Tibial nerve (tissue), 4 donors: ENCODE results near the gene MTMR3.

Source experiments
- CTCF ChIP-seq, 5 experiments: fragments of 200-600 bp in 3 of 5; fragments of 450-650 bp in 2 of 5; sonication (generic) in 3 of 5; IDR thresholded peaks; one replicate each; pipeline ENCODE4 v1.5.1; 2016 to 2019; ENCODE audit warnings: antibody characterized with exemption in 5 of 5, mild to moderate bottlenecking in 3 of 5, moderate library complexity in 2 of 5
- EP300 ChIP-seq, 2 donors: sonication (generic); formaldehyde crosslinking; IDR thresholded peaks; one replicate each; pipeline ENCODE4 v1.6.1; 2017; ENCODE audit warnings: antibody characterized with exemption in 2 of 2, mild to moderate bottlenecking in 1 of 2
- POLR2A ChIP-seq, 2 donors: fragments of 450-650 bp; IDR thresholded peaks; one replicate each; pipeline ENCODE4 v1.6.1; 2017; ENCODE audit warnings: antibody characterized with exemption in 2 of 2, mild to moderate bottlenecking in 2 of 2, moderate library complexity in 2 of 2

GRCh38 chr22:30024231-30024630 lies 141.3 kb downstream of the MTMR3 start:
- TF ChIP-seq POLR2A (IDR thresholded peaks at IDR 0.05) (no peak), CTCF (IDR thresholded peaks at IDR 0.05) (no peak), EP300 (IDR thresholded peaks at IDR 0.05) (no peak)
